ENCODE measurements around the gene RBCK1. TPM values are rescaled to one million over a fixed set of nuclear protein-coding genes. Genes with fewer than 3 reads are reported as not detected.

The RBCK1 gene
- total and polyA plus RNA-seq, 2 experiments from 2014 or later, result 72.3 to 129 TPM

DNA sequence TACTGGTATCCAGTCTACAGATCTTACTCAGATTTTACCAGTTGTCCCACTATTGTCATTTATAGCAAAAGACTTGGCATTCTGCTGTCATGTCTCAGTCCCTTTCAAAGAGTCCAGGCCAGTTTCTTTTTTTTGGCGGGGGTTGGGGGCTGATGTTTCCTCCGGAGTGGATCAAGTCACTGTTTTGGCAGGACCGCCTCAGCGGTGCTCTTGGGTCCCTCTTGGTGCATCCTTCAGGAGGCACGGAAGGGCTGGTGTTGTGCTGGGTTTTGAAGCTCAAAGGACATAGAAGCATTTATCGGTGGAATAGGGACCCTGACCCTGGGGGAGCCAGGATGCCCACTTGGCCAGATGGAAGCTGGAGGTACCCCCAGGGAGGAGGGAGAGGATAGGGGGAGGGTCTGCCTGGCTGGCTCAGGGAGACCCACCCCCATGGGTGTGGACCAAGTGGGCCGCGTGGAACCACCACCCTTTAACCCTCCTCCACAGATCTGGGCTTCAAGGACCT lies 10.8 kb downstream of the RBCK1 start:
- WGBS, 2 experiments (ENCODE audit: low coverage in 1 of 2, low lambda C conversion rate in 2 of 2, missing lambda C conversion rate in 2 of 2), result 78 to 82% methylated on average over 6 to 7 of the region's 8 CpGs
- no peaks in the 10 kb centered on the region for H3K4me1 ChIP-seq (ENCODE audit: insufficient read depth)

DNA sequence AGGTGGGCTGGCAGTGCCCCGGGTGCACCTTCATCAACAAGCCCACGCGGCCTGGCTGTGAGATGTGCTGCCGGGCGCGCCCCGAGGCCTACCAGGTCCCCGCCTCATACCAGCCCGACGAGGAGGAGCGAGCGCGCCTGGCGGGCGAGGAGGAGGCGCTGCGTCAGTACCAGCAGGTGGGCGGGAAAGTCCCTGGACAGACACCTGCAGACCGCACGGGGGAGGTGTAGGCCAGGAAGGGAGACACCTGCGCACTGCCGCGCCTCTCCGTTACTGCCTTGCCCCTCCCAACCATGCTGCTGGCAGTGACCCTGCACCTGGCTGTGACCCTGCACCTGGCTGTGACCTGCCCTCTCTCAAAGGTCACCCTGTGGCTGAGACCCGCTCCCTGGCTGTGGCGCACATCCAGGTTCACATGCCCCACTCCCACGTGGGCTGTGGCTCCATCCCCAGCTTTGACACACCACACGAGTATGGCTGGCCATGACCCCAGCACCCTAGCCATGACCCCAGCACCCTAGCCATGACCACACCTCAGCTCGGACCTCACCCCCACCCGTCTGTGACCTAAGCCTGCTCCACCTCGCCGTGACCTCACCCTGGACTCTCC lies 11.6 kb downstream of the RBCK1 start:
- Histone ChIP-seq H3K36me3 (ENCODE audit: low read depth) (peaks cover 6% of the 10 kb centered on the region; the same call in 1 of the 2 replicates), H3F3A (ENCODE audit: insufficient read depth) (0 out of 2 replicates have a peak, but pooled peaks cover under 1% of the 10 kb centered on the region), H3K9me2 (ENCODE audit: insufficient read depth) (no peaks in the 10 kb centered on the region), H3K4me1 (ENCODE audit: insufficient read depth) (no peaks in the 10 kb centered on the region), H3K27me3 (replicated peaks; ENCODE audit: insufficient read depth) (no peaks in the 10 kb centered on the region), H4K20me1 (ENCODE audit: insufficient read depth) (no peaks in the 10 kb centered on the region), H3K9me3 (ENCODE audit: low read depth) (no peaks in the 10 kb centered on the region), H2AFZ (no peak overlapping the region), H3K9ac (no peak overlapping the region), H3K79me2 (ENCODE audit: insufficient read depth) (peaks cover 17% of the 10 kb centered on the region), H3K4me3 (no peak overlapping the region), H3K4me2 (ENCODE audit: unreplicated experiment) (no peak overlapping the region), H3K27ac (no peak overlapping the region)
- WGBS, 2 experiments (ENCODE audit: low coverage in 1 of 2, low lambda C conversion rate in 2 of 2, missing lambda C conversion rate in 2 of 2), result 92 to 93% methylated on average over 28 to 32 of the region's 32 CpGs
- TF ChIP-seq EZH2phosphoT487 (IDR thresholded peaks at IDR 0.05; ENCODE audit: insufficient read depth, low read depth) (no peak), EZH2 (IDR thresholded peaks at IDR 0.05; ENCODE audit: insufficient read depth, poor library complexity, severe bottlenecking) (no peak)
- in situ Hi-C loops (cut with MboI), result no loop called here
- DNase-seq, result no peak

More for the DNA sequence above, 10.8 kb downstream of the RBCK1 start:
- peaks cover 6% of the 10 kb centered on the region; the same call in 1 of the 2 replicates for H3K36me3 ChIP-seq (ENCODE audit: low read depth)
- H4K20me1 ChIP-seq (ENCODE audit: insufficient read depth), result no peaks in the 10 kb centered on the region
- H3K79me2 ChIP-seq (ENCODE audit: insufficient read depth), result peaks cover 24% of the 10 kb centered on the region
- in situ Hi-C loops (cut with MboI), result no loop called here
- no peaks in the 10 kb centered on the region for H3F3A ChIP-seq (ENCODE audit: insufficient read depth)
- no peaks in the 10 kb centered on the region for H3K9me2 ChIP-seq (ENCODE audit: insufficient read depth)
- H3K4me2 ChIP-seq (ENCODE audit: unreplicated experiment), result no peak overlapping the region
- H3K9ac ChIP-seq, result no peak overlapping the region
- no peaks in the 10 kb centered on the region for H3K9me3 ChIP-seq (ENCODE audit: low read depth)
- H3K27ac ChIP-seq, result no peak overlapping the region
- DNase-seq, result no peak
- H3K4me3 ChIP-seq, result no peak overlapping the region
- TF ChIP-seq EZH2phosphoT487 (IDR thresholded peaks at IDR 0.05; ENCODE audit: insufficient read depth, low read depth), result no peak
- TF ChIP-seq EZH2 (IDR thresholded peaks at IDR 0.05; ENCODE audit: insufficient read depth, poor library complexity, severe bottlenecking), result no peak
- no peak overlapping the region for H2AFZ ChIP-seq
- H3K27me3 ChIP-seq (replicated peaks; ENCODE audit: insufficient read depth), result no peaks in the 10 kb centered on the region

GRCh38 chr20:420166-420620 lies 12.1 kb downstream of the RBCK1 start:
- Histone ChIP-seq H3K27ac (no peak overlapping the region), H4K20me1 (ENCODE audit: insufficient read depth) (no peaks in the 10 kb centered on the region), H3K4me3 (no peak overlapping the region), H2AFZ (no peak overlapping the region), H3F3A (ENCODE audit: insufficient read depth) (peaks cover 6% of the 10 kb centered on the region; the same call in 1 of the 2 replicates), H3K79me2 (ENCODE audit: insufficient read depth) (peaks cover 12% of the 10 kb centered on the region), H3K36me3 (ENCODE audit: low read depth) (peaks cover 6% of the 10 kb centered on the region; the same call in 1 of the 2 replicates), H3K27me3 (replicated peaks; ENCODE audit: insufficient read depth) (no peaks in the 10 kb centered on the region), H3K9ac (no peak overlapping the region), H3K9me2 (ENCODE audit: insufficient read depth) (no peaks in the 10 kb centered on the region), H3K4me2 (ENCODE audit: unreplicated experiment) (no peak overlapping the region), H3K4me1 (ENCODE audit: insufficient read depth) (no peaks in the 10 kb centered on the region), H3K9me3 (ENCODE audit: low read depth) (no peaks in the 10 kb centered on the region)
- 88 to 89% methylated on average over 12 to 20 of the region's 20 CpGs for WGBS, 2 experiments (ENCODE audit: low coverage in 1 of 2, low lambda C conversion rate in 2 of 2, missing lambda C conversion rate in 2 of 2)
- in situ Hi-C loops (cut with MboI), result no loop called here
- TF ChIP-seq EZH2 (IDR thresholded peaks at IDR 0.05; ENCODE audit: insufficient read depth, poor library complexity, severe bottlenecking), result no peak
- TF ChIP-seq EZH2phosphoT487 (IDR thresholded peaks at IDR 0.05; ENCODE audit: insufficient read depth, low read depth), result no peak
- DNase-seq, result peak; percentile 24

DNA sequence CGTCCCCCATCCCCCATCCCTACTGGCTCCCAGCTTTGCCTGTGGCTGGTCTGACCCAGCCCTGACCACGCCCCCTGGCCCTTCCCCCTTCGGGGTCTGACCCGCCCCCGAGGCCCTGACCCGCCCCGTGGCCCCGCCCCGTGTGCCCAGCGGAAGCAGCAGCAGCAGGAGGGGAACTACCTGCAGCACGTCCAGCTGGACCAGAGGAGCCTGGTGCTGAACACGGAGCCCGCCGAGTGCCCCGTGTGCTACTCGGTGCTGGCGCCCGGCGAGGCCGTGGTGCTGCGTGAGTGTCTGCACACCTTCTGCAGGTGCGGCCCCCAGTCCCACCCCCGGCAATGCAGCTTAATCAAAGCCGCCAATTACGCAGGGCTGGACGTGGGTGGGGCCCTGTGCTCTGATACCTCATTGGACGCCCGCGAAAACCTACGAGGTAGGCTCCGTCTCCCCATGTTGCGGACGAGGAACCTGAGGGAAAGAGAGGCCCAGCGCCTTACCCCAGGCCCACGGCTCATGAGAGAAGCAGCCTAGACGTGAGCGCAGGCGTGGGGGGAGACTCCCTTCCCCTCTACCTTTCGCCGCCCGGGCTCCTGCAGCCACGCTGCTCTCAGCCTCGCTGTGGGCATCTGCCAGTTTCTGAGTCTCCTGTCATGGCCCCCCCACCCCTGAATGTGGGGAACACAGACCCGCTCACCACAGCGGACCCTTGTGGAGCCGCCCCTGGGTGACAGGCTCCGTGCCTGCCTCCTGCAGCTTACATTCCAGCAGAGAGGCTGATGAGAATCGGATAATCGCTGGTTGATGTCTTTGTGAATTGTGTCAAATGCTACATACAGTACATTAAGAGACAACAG lies 12.8 kb downstream of the RBCK1 start:
- DNase-seq, result peak; percentile 40
- H3F3A ChIP-seq (ENCODE audit: insufficient read depth), result peaks cover 11% of the 10 kb centered on the region; the same call in 1 of the 2 replicates
- no peaks in the 10 kb centered on the region for H3K9me3 ChIP-seq (ENCODE audit: low read depth)
- TF ChIP-seq EZH2phosphoT487 (IDR thresholded peaks at IDR 0.05; ENCODE audit: insufficient read depth, low read depth) (no peak), EZH2 (IDR thresholded peaks at IDR 0.05; ENCODE audit: insufficient read depth, poor library complexity, severe bottlenecking) (no peak)
- peaks cover 5% of the 10 kb centered on the region; the same call in 1 of the 2 replicates for H3K79me2 ChIP-seq (ENCODE audit: insufficient read depth)
- H3K9me2 ChIP-seq (ENCODE audit: insufficient read depth), result no peaks in the 10 kb centered on the region
- peaks cover 6% of the 10 kb centered on the region; the same call in 1 of the 2 replicates for H3K36me3 ChIP-seq (ENCODE audit: low read depth)
- H3K27me3 ChIP-seq (replicated peaks; ENCODE audit: insufficient read depth), result no peaks in the 10 kb centered on the region
- H3K4me3 ChIP-seq, result no peak overlapping the region
- H3K4me2 ChIP-seq (ENCODE audit: unreplicated experiment), result no peak overlapping the region
- H4K20me1 ChIP-seq (ENCODE audit: insufficient read depth), result no peaks in the 10 kb centered on the region
- H3K9ac ChIP-seq, result no peak overlapping the region
- H2AFZ ChIP-seq, result no peak overlapping the region
- WGBS, 2 experiments (ENCODE audit: low coverage in 1 of 2, low lambda C conversion rate in 2 of 2, missing lambda C conversion rate in 2 of 2), result 87 to 94% methylated on average over 29 to 49 of the region's 49 CpGs
- no peak overlapping the region for H3K27ac ChIP-seq
- no peaks in the 10 kb centered on the region for H3K4me1 ChIP-seq (ENCODE audit: insufficient read depth)
- in situ Hi-C loops (cut with MboI), result no loop called here

Measured in GM23248 (cell line).